K562 (cell line): ENCODE measurements around the gene TEAD3. TPM values are rescaled to one million over a fixed set of nuclear protein-coding genes. Genes with fewer than 3 reads are reported as not detected.

Experiments used
- CBFB ChIP-seq: sonication (generic); formaldehyde crosslinking; IDR thresholded peaks from 2 replicates; pipeline ENCODE4 v1.4.0; 2020; ENCODE audit warnings: mild to moderate bottlenecking, missing genetic modification reagents
- CSDE1 ChIP-seq, 2 experiments: fragments of 450-650 bp; IDR thresholded peaks; 2 replicates each; pipeline ENCODE4 v1.6.1; 2016; ENCODE audit warnings: mild to moderate bottlenecking in 1 of 2
- CTCF ChIP-seq, 3 experiments: IDR thresholded peaks in 2 of 3; conservative IDR thresholded peaks in 1 of 3; 2 replicates each; pipeline ENCODE4 v1.5.1; 2011 to 2012; ENCODE audit warnings: low read length in 3 of 3, mild to moderate bottlenecking in 3 of 3, control low read depth in 2 of 3, improper control_type of control experiment in 1 of 3, inconsistent platforms in 1 of 3, low read depth in 1 of 3, mixed read lengths in 1 of 3, moderate library complexity in 1 of 3; ENCODE audit not compliant: insufficient read depth in 2 of 3
- HNRNPL ChIP-seq: fragments of 200-400 bp; formaldehyde crosslinking; IDR thresholded peaks from 2 replicates; pipeline ENCODE4 v1.6.1; 2017; ENCODE audit warnings: low read depth, mild to moderate bottlenecking, low read length
- HOXB6 ChIP-seq: fragments of 250-450 bp; sonication (Bioruptor Pico); IDR thresholded peaks from 2 replicates; pipeline ENCODE4 v1.5.1; 2022; ENCODE audit warnings: mild to moderate bottlenecking, borderline replicate concordance
- PHTF2 ChIP-seq: fragments of 250-450 bp; sonication (Bioruptor Pico); IDR thresholded peaks from 2 replicates; pipeline ENCODE4 v1.5.0; 2021; ENCODE audit warnings: mild to moderate bottlenecking
- THRAP3 ChIP-seq: fragments of 450-650 bp; IDR thresholded peaks from 2 replicates; pipeline ENCODE4 v1.6.1; 2016; ENCODE audit warnings: mild to moderate bottlenecking, inconsistent platforms, borderline replicate concordance
- polyA plus RNA-seq, 8 experiments: library from polyadenylated mRNA; depleted of rRNA in 4 of 8; stranded (reverse) in 5 of 8; unstranded in 3 of 8; fragments of >200 nt; fragmentation: Nextera tagmentation in 2 of 8; fragmentation: Illumina TruSeq in 1 of 8; extraction: Ambion mirVana in 2 of 8; extraction: Trizol in 1 of 8; gene quantifications; 2 replicates each; pipeline versions ENCODE4 v1.2.1 to v1.2.3, GENCODE V29; 2011 to 2014; ENCODE audit warnings: inconsistent platforms in 1 of 8, missing spikeins in 1 of 8
- total RNA-seq, 7 experiments: library from RNA; depleted of rRNA in 6 of 7; stranded (reverse); fragments of >200 nt in 6 of 7; fragmentation: Illumina TruSeq in 2 of 7; extraction: Trizol in 2 of 7; gene quantifications; 2 replicates each; pipeline versions ENCODE4 v1.2.1 to v1.2.3, GENCODE V29; 2011 to 2021; ENCODE audit warnings: low replicate concordance in 1 of 7
- TF ChIP-seq, protein P1 (sequence below): IDR thresholded peaks from 2 replicates; pipeline ENCODE4 v1.6.1; 2016; ENCODE audit warnings: missing genetic modification characterization, missing compliant biosample characterization

TEAD3 gene
- total and polyA plus RNA-seq, 9 of the 15 experiments (the other 6 are each of a cell fraction or from before 2014, with no cell fraction given) = 0.63 to 13.2 (median 3.3) TPM

DNA sequence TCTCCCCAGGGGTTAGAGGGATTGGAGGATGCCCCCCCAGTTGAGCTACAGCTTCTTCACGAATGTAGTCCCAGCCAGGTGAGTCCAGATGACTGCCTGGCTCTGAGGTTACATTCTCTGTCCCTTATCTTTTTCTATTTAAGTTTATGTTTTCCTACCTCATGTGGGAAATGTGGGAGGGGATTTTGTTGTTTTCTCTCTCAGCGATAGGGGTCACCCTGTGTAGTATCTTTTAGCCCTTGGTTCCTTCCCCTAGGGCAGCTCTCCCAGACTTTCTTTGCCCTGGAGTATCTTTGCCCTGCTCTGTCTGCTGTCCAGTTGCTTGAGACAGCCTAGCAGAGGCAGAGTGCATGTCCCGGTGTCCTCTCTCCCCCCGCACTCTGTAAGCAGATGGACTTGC, 39.0 kb downstream of the TEAD3 start (continued):
- no peak for TF ChIP-seq HNRNPL
- TF ChIP-seq HOXB6 (CRISPR knock-in tag) = no peak
- peak in 2 of 3 experiments; percentile 10 to 28; a peak in 2 of 6 replicates for TF ChIP-seq CTCF (IDR thresholded peaks at IDR 0.05 in 2 of 3, conservative IDR thresholded peaks at IDR 0.05 in 1 of 3; ENCODE audit: insufficient read depth in 2 of 3, low read depth in 1 of 3, low read length in 3 of 3)
- TF ChIP-seq CSDE1 (IDR thresholded peaks at IDR 0.05) = no peak
- TF ChIP-seq, protein P1, sequence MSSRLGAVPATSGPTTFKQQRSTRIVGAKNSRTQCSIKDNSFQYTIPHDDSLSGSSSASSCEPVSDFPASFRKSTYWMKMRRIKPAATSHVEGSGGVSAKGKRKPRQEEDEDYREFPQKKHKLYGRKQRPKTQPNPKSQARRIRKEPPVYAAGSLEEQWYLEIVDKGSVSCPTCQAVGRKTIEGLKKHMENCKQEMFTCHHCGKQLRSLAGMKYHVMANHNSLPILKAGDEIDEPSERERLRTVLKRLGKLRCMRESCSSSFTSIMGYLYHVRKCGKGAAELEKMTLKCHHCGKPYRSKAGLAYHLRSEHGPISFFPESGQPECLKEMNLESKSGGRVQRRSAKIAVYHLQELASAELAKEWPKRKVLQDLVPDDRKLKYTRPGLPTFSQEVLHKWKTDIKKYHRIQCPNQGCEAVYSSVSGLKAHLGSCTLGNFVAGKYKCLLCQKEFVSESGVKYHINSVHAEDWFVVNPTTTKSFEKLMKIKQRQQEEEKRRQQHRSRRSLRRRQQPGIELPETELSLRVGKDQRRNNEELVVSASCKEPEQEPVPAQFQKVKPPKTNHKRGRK = no peak
- no peak for TF ChIP-seq PHTF2
- TF ChIP-seq CBFB (CRISPR knock-in tag) = no peak
- TF ChIP-seq THRAP3 = no peak
- TF ChIP-seq, all 486 proteins: peak for 3
